Stimulated activated CD4-positive, alpha-beta T cell treated with anti-CD3 and anti-CD28 coated beads, Interleukin-2, amount 100 ng/mL, for 24 hours (primary cell): ENCODE measurements around the gene C16orf82.
A peak's percentile ranks its signal among the peaks of the same experiment; 100 is the strongest.

Source experiments
- DNase-seq, 2 donors: peaks; one replicate each; pipeline ENCODE4 v3.0.0-alpha.2; 2020

C16orf82 gene

DNA sequence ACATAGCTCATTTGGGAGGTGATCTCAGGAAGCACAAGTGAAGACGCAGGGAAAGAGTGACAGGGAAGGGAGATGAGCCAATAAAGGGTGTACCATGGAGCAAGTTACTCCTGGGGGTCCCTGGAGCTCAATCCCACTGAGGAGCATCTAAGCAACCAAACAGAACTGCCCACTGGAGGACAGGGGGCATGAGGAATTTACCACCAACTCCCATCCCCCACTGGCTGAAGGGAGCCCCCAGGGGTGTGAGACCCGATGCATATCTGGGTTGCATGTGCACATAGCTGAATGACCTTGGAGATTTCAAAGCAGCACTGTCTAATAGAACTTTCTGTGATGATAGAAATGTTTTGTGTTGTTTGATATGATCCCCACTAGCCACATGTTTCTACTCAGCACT lies 29.6 kb downstream of the C16orf82 start:
- no peak for DNase-seq

DNA sequence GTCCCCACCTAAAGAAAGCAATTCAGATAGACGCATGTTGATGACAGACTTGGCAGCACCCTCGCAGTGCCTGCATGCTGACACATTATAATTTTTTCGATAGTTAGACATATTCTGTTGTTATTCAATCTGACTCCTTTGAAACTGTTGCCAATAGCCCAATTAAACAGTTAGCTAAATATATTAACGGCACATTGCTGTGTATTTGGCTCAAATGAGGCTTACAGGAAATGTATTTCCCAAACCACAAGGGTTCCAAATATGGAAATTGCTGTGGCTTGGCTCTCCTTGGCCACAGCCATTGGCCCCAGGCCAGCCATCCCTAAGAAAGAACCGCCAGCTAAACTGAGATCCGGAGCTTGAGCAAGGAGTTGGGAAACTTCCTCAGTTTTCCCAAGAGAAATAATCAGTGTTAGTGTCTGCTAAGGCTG lies 31.1 kb downstream of the C16orf82 start:
- DNase-seq = no peak

DNA sequence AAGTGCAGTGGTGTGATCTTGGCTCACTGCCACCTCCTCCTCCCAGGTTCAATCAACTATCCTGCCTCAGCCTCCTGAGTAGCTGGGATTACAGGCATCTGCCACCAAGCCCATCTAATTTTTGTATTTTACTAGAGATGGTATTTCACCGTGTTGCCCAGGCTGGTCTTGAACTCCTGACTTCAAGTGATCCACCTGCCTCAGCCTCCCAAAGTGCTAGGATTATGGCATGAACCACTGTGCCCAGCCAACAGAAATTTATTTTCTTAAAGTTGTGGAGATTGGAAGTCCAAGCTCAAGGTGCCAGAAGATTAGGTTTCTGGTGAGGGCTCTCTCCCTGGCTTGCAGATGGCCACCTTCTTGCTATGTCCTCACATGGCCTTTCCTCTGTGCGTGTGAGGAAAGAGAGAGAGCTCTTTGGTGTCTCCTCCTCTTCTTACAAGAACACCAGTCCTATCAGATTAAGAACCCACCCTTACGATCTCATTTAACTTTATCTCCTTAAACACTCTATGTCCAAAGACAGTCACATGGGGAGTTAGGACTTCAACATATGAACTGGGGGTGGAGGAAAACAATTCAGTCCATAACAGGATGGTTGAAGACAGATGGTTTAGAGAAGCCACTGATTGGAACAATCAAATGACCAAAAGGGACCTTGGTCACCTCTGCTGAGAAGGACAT lies 31.8 kb downstream of the C16orf82 start:
- no peak for DNase-seq

DNA sequence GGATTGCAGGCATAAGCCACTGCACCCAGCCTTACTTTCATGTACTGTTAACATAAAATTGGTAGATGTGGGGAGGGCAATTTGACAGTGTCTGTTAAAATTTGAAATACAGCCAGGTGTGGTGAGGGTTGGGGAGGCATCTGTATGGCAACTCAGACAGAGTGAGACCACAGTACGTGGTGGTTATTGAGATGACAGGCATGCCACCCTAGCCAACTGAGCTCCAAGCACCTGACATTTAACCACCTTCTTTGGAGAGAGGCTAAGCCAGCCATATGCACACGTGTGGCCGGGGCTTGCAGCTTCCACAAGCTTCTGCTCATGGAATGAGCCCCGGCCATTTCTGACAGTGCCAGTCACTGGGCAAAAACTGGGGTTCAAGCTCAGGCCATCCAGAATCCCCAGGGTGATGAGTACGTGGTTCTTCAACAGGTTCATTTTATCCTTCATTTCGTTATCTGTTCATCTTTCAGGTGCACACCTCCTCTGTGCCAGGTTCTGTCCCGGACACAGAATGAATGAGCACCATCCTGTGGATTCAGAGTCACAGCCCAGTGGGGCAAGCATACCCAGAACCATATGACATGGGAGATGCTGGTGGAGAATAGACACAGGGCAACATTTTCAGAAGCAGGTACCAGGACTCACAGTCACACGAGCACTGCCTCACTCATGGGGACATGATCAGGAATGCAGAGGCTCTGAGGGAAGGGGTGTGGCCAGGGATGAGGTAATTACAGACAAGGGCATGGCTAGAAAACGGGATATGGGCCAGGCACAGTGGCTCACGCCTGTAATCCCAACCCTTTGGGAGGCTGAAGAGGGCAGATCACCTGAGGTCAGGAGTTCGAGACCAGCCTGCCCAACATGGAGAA lies 36.2 kb downstream of the C16orf82 start:
- no peak for DNase-seq

DNA sequence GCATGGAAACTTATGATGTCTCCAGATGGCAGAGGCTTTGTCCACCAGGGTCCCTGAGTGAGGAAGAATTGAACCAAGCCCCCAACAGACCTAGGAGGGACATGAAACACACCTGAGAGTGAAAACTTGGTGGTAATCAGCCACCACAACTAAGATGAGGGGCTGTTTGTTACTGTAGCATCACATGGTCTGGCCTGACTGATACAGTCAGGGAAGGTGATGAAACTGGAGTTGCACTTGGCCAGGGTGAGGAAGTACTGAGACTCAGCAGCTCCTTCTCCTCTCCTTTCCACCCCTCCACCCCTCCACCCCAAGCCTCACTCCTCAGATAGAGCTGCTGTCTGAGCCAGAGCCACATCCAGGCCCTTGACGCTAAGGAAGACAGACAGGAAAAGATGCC lies 37.2 kb downstream of the C16orf82 start:
- no peak for DNase-seq

DNA sequence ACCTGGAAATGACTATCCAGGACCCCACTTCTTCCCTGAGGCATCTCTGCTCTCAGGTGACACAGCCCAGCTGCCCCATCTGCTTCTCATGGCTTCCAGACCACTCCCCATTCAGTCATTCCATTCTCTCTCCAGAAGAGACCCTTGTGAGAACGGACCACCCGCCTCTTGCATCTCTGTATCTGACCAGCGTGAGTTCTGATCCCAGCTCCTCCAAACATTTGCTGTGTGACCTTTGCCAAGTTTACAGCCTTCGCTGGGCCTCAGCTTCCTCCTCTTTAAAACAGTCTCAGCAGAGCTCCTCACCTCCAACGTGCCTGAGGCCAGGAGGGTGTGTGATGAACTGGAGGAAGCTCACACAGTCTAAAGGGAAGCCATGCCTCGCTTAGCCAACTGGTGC lies 39.6 kb downstream of the C16orf82 start:
- DNase-seq = no peak

DNA sequence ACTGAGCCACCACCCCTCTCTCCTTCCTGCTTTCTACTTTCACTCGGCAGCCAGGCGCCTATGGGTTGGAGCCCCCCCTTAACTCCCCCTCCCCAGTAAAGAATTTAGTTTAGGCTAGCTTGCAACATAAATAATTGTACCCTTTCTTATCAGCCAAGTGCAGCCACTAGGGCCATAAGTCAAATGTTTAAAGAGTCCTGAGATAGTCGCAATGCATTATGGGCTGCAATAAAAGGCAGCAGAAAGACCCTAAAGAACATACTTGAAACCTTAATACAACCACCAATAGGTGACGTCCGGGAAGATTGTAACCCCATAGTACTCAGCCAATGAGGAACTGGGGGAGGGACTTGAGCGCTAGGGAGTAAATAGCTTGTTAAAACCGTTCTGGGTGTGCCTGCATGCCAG lies 40.5 kb downstream of the C16orf82 start:
- no peak for DNase-seq

DNA sequence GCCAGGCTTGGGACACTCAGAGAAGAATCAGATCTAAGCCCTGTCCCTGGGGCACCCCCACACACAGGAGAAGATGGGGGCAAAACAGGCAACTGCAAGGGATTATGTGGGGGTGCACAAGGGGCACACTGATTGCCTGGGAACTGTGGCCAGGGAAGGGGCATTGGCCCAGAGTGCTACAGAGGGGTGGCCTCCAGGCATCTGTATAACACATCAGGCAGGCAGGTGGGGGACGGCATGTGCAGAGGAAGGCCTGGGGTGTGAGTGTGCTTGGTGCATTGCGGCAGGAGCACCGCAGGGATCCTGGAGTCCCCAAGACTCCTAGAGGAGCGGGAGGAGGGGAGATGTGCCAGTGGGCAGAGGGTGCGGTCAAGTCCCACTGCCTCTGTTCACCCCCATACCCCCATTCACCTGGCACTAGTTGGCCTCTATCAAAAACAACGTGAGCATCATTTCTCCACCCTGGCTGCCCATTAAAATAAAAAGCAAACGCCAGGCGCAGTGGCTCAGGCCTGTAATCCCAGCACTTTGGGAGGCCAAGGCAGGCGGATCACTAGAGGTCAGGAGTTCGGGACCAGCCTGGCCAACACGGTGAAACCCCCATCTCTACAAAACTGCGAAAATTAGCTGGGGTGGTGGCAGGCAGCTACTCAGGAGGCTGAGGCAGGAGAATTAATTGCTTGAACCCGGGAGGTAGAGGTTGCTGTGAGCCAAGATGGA lies 41.5 kb downstream of the C16orf82 start:
- DNase-seq = no peak

DNA sequence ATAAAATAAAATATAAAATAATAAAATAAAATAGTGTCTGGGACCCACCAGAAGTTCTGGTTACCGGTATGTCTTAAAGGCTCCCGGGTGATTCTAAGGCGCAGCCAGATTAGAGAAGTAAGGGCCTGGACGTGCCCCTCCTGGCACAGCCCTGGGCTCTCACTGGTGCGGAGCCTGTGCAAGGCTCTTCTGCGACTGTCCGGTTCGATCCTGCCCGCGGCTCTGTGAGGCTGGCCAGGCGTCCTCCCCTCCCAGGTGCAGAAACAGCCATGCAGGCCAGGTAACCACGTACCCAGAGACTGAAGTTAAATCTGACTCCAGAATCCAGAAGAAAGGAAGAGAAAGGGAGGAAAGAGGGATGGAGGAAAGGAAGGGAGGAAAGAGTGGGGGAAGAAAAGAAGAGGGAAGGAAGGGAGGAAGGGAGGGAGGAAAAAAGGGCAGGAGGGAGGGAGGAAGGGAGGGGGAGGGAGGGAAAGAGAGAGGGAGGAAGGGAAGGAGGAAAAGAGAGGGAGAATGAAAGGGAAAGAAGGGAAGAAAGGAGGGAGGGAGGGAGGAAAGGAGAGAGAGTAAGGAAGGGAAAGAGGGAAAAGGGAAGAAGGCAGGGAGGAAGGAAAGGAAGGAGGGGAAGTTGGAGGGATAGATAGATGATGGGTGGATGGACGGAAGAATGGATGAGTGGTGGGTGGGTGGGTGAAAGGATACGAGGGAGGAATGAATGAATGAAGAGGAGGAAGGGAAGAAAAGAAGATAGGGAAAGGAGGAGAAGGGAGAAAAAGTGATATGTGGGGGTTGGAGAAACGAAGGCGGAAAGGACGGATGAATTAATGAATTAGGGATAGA lies 42.3 kb downstream of the C16orf82 start:
- DNase-seq = no peak

DNA sequence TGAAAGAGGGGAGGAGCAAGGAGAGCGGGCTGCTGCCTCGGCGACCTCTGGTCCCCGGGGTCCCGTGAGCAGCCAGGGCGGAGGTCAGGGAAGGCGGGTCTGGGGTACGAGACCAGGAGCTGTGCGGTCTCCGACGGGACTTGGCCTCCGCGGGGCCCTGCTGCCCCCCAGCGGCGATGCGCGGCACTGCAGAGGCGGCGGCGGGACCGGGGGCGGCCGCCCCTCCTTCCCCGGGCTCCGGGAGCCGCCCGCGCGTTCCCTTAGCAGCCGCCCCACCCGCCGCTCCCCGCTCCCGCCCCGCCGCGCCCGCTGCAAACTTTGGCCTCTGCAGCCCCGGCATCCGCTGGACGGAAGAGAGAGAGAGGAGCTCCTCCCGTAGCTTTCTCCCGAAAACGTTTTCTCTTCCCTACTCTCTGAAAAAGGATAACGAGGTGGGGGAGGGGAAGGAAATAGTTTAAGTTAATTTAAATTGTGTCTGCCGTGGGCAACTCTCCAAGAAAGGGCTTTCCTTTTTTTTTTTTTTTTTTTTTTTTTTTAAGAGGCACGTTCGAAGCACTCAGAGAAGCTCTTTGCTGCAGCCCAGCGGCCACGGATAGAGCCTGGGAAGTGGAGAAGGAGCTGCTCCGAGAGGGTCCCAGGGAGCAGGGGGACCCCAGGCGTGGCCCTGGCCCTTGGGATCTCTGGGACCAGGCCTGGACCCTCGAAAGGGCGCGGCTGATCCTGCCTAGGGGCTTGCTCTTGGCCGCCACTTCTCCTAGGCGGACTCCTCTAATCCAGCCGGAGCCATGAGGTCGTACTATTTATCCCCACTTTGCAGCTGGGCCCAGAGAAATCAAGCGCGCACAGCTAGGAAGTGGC lies 43.2 kb downstream of the C16orf82 start:
- peak; percentile 85 to 90 for DNase-seq

DNA sequence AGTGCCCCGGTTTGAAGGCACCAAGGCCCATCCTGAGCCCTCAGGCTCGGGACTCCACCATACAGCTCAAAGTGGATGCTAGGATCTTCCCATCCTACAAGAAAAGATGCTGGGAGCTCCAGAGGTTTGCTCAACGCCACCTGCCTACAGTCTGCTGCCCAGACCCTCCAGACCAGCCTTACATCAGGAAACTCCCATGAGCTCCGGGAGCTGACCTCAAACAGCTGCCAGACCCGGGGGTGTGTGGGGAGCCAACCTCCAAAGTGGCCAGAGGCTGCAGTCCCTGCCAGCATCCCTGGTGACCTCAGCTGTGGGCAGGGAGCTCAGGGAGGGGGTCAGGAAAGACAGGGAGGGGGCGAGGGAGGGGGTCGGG lies 43.8 kb downstream of the C16orf82 start:
- no peak for DNase-seq

DNA sequence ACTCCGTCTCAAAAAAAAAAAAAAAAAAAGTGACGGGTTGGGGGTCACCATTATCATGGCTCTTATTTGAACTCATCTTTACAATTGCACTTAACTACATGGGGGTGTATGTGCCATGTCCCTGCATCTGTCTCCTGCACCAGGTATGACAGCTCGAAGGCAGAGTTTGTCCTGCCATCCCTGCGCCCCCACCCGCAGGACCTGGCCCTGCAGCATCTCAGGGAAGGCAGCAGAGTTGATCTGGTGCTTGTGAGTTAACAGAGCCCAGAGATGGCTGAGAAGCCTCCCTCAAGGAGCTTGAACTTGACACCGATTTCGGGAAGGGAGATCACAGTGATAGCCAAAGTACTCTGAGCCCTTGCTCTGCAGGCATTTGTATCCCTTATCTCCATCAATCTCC lies 44.8 kb downstream of the C16orf82 start:
- DNase-seq = no peak

DNA sequence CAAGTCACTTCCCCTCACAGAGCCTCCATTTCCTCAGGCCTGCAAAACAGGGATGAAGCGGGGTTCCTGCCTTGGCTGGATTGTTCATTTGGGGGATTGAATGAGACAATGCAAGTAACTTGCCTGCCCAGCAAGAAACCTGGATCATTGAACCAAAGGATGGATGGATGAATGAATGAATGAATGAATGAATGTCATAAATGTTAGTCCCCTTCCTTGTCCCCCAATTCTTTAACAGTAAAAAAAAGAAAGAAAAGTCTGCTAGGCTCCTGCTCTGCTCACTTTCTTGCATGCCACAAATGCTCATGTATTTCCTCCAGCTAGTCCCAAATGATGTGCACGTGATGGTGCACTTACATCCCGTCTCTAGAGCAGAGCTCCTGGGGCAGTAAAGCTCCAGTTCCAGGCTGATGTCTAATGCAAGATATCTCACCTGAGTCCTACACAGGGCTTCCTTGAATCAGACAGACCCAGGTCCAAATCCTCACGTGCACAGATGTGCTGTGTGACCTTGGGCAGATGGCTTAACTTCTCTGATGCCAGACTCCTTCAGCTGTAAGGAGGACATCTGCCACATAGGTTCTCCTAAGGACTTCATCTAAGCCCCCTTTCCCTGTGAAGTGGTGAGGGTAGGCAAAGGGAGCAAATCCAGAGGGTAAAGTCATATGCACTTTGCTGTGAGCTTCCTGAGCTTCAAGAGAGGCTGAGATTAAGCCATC lies 45.5 kb downstream of the C16orf82 start:
- DNase-seq = no peak

DNA sequence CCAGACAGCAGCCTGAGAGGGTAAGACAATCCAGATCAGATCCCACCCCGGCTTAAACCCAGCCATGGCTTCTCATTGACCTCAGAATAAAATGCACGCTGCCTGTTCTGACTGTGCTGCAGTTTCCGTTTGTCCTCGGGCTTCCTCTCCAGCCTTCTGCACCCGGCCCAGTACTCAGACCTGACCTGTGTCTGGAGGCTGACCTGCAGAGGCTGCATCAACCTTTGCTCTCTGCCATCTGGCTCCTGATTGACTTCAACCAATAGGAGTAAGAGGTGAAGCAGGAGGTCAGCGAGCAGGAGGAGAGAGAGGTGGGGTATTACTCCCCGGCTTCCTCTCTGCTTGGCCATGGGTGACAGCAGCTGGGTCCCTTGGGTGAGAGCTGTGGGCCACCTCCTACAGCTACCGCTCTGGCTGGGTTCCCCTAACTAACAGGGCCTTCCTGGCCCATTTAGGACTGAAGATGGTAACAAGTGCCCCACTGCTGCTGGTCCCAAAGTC lies 46.7 kb downstream of the C16orf82 start:
- no peak for DNase-seq

DNA sequence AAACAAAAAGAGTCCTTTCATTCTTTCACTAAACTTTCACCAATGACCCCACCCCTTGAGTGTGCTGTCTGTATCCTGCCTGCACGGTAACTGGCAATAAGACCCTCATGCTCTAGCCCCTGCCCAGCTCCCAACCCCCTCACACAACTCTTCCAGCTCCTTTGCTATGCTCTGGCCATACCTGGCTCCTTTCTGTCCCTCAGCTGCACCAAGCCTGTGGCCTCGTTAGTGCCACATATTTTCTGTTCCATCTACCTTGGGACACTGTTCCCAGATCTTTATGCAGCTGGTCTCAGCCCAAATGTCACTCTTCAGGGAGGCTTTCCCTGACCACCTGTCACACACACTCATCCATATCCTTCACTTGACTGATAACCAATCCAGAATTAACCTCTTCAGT lies 47.3 kb downstream of the C16orf82 start:
- no peak for DNase-seq

DNA sequence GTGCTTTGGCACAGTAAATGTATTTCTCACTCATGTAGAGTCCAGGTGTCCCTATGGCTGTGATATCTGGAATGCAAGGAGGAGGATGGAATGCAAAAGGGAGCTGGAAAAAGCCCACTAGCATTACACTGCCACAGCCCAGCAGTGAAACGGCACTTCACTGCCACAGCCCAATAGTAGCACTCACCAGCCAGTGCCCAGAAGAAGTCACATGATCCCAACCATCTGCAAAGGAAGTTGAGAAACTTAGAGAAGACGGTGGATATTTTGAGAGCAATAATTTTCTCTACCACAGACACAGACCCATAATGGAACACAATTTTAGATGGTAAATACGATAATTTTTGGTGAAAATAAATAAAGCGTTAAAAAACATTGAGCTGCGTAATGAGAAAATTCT lies 51.8 kb downstream of the C16orf82 start:
- DNase-seq = no peak
